HepG2 (cell line): ENCODE results near the gene ARRDC3. TPM values are rescaled to one million over a fixed set of nuclear protein-coding genes. Genes with fewer than 3 reads are reported as not detected.
A peak's percentile ranks its signal among the peaks of the same experiment; 100 is the strongest.

ENCODE experiments used
- BRD4 ChIP-seq: sonication (generic); formaldehyde crosslinking; IDR thresholded peaks from 2 replicates; pipeline ENCODE4 v1.4.0; 2020; ENCODE audit warnings: missing genetic modification reagents
- CENPX ChIP-seq: sonication (generic); formaldehyde crosslinking; IDR thresholded peaks from 2 replicates; pipeline ENCODE4 v1.9.0; 2021; ENCODE audit warnings: mild to moderate bottlenecking, missing genetic modification reagents, moderate library complexity
- ERF ChIP-seq: IDR thresholded peaks from 2 replicates; pipeline ENCODE4 v1.6.1; 2018; ENCODE audit warnings: missing biosample characterization, missing genetic modification reagents
- JUND ChIP-seq: sonication (generic); formaldehyde crosslinking; IDR thresholded peaks from 2 replicates; pipeline ENCODE4 v1.8.0; 2022; ENCODE audit warnings: mild to moderate bottlenecking, missing genetic modification reagents
- KDM2A ChIP-seq: sonication (generic); formaldehyde crosslinking; IDR thresholded peaks from 2 replicates; pipeline ENCODE4 v1.4.0; 2020; ENCODE audit warnings: low read depth, missing genetic modification reagents, borderline replicate concordance
- KDM5A ChIP-seq: fragments of 200-600 bp; sonication (generic); IDR thresholded peaks from 2 replicates; pipeline ENCODE4 v1.7.0; 2018; ENCODE audit warnings: antibody characterized with exemption, mild to moderate bottlenecking, low read length, borderline replicate concordance
- NFIB ChIP-seq: sonication (generic); formaldehyde crosslinking; IDR thresholded peaks from 2 replicates; pipeline ENCODE4 v1.9.0; 2021; ENCODE audit warnings: missing genetic modification reagents, mild to moderate bottlenecking, borderline replicate concordance
- SKI ChIP-seq: fragments of 450-650 bp; IDR thresholded peaks from one replicate; pipeline ENCODE4 v1.6.1; 2018; ENCODE audit warnings: mild to moderate bottlenecking; ENCODE audit not compliant: partially characterized antibody
- ZFP62 ChIP-seq: sonication (generic); formaldehyde crosslinking; IDR thresholded peaks from 2 replicates; pipeline ENCODE4 v1.4.0; 2020; ENCODE audit warnings: missing genetic modification reagents
- ZNF143 ChIP-seq: sonication (generic); formaldehyde crosslinking; IDR thresholded peaks from 2 replicates; pipeline ENCODE4 v1.4.0; 2020; ENCODE audit warnings: missing genetic modification reagents
- ZNF160 ChIP-seq: sonication (generic); formaldehyde crosslinking; IDR thresholded peaks from 2 replicates; pipeline ENCODE4 v1.8.0; 2022; ENCODE audit warnings: mild to moderate bottlenecking, inconsistent platforms, missing genetic modification reagents
- ZNF225 ChIP-seq: sonication (generic); formaldehyde crosslinking; IDR thresholded peaks from 2 replicates; pipeline ENCODE4 v1.4.0; 2020; ENCODE audit warnings: mild to moderate bottlenecking, missing genetic modification reagents
- ZNF30 ChIP-seq: sonication (generic); formaldehyde crosslinking; IDR thresholded peaks from 2 replicates; pipeline ENCODE4 v1.5.0; 2020; ENCODE audit warnings: mild to moderate bottlenecking, missing genetic modification reagents
- ZNF605 ChIP-seq: sonication (generic); formaldehyde crosslinking; IDR thresholded peaks from 2 replicates; pipeline ENCODE4 v1.8.0; 2022; ENCODE audit warnings: mild to moderate bottlenecking, missing genetic modification reagents
- ZNF7 ChIP-seq: IDR thresholded peaks from 2 replicates; pipeline ENCODE4 v1.6.1; 2016; ENCODE audit warnings: missing biosample characterization, missing genetic modification reagents
- polyA plus RNA-seq, 8 experiments: library from polyadenylated mRNA; depleted of rRNA in 3 of 8; stranded (reverse) in 7 of 8; unstranded in 1 of 8; fragments of >200 nt; fragmentation: Illumina TruSeq in 4 of 8; extraction: Trizol in 4 of 8; gene quantifications; 2 replicates each; pipeline versions ENCODE4 v1.2.1 to v1.2.3, GENCODE V29; 2011 to 2016; ENCODE audit warnings: low read depth in 4 of 8, missing spikeins in 1 of 8, mixed read lengths in 1 of 8; ENCODE audit not compliant: insufficient read depth in 1 of 8
- total RNA-seq, 5 experiments: library from RNA; depleted of rRNA; stranded (reverse); fragments of >200 nt; fragmentation: Illumina TruSeq; extraction: Trizol; gene quantifications; 2 replicates each; pipeline ENCODE4 v1.2.3, GENCODE V29; 2016; ENCODE audit warnings: low read depth in 1 of 5
- TF ChIP-seq, protein P1 (sequence below): IDR thresholded peaks from 2 replicates; pipeline ENCODE4 v1.6.1; 2016; ENCODE audit warnings: control low read depth
- TF ChIP-seq, protein P2 (sequence below): sonication (generic); formaldehyde crosslinking; IDR thresholded peaks from 2 replicates; pipeline ENCODE4 v1.5.1; 2020; ENCODE audit warnings: mild to moderate bottlenecking, missing genetic modification reagents, borderline replicate concordance
- TF ChIP-seq, protein P3 (sequence below): sonication (generic); formaldehyde crosslinking; IDR thresholded peaks from 2 replicates; pipeline ENCODE4 v1.8.1; 2022; ENCODE audit warnings: mild to moderate bottlenecking, missing genetic modification reagents

Gene ARRDC3
- total and polyA plus RNA-seq, 2 of the 13 experiments (the other 11 are each of a cell fraction or from before 2014, with no cell fraction given) = 3.4 to 24.4 TPM

DNA sequence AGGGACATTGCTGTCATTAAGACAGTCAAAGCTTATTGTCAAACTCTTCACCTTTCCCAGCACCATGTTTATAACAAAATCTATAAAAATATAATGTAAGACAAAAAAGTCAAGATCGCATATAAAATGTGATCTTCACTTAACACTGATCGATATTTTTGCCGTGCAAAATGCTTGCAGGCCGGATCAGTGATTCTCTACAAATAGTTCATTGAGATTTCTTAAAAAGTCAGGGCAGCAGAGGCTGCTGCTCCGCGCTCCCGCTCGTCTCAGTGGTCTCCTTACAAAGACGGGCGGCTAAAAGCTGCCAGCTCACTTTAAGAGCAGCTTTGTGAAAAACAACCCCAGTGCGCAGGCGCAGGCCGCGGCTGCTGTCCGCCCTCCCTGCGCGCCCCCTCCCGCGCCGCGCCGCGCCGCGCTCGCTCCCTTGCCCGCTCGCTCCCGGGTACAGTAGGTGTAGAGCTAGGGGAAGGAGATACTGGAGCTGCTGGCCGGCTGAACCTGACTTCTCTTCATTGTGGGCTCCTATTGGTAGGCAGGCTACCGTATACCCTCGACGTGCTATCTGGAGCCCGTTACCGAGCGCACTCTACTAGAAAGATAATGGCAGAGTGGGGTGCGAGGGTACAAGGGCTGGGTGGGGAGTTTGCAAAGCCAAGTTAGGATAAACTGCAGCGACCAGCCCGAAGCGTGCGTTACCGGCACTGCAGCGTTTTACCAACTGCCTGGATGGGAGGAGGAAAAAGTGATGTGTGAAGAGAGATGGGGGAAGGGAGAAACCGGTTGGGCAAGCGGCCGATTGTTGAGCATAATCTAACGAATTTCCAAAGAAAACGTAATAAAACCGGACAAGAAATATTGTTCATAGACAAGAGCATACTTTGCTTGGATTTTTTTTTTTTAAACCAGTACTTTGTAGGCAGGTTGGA is at the start of gene ARRDC3 (continued):
- TF ChIP-seq, protein P1, sequence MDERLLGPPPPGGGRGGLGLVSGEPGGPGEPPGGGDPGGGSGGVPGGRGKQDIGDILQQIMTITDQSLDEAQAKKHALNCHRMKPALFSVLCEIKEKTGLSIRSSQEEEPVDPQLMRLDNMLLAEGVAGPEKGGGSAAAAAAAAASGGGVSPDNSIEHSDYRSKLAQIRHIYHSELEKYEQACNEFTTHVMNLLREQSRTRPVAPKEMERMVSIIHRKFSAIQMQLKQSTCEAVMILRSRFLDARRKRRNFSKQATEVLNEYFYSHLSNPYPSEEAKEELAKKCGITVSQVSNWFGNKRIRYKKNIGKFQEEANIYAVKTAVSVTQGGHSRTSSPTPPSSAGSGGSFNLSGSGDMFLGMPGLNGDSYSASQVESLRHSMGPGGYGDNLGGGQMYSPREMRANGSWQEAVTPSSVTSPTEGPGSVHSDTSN (CRISPR knock-in tag) = no peak
- TF ChIP-seq ZNF143 (CRISPR knock-in tag) (no peak), SKI (no peak), ZNF605 (CRISPR knock-in tag) (no peak), JUND (CRISPR knock-in tag) (no peak), BRD4 (CRISPR knock-in tag) (no peak), ERF (no peak; the same call in 1 of the 2 replicates), ZFP62 (CRISPR knock-in tag) (no peak), NFIB (CRISPR knock-in tag) (no peak), CENPX (CRISPR knock-in tag) (no peak), ZNF225 (CRISPR knock-in tag) (no peak; the same call in 1 of the 2 replicates), ZNF7 (CRISPR knock-in tag) (no peak), KDM2A (CRISPR knock-in tag) (peak; percentile 72), ZNF160 (CRISPR knock-in tag) (no peak), ZNF30 (CRISPR knock-in tag) (no peak), KDM5A (peak; percentile 69; the same call in 1 of the 2 replicates)
- TF ChIP-seq, protein P2, sequence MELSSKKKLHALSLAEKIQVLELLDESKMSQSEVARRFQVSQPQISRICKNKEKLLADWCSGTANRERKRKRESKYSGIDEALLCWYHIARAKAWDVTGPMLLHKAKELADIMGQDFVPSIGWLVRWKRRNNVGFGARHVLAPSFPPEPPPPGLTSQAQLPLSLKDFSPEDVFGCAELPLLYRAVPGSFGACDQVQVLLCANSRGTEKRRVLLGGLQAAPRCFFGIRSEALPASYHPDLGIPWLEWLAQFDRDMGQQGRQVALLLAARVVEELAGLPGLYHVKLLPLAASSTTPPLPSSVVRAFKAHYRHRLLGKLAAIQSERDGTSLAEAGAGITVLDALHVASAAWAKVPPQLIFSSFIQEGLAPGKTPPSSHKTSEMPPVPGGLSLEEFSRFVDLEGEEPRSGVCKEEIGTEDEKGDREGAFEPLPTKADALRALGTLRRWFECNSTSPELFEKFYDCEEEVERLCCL (CRISPR knock-in tag) = 0 out of 2 replicates have a peak, but pooled peaks have one; percentile 42
- TF ChIP-seq, protein P3, sequence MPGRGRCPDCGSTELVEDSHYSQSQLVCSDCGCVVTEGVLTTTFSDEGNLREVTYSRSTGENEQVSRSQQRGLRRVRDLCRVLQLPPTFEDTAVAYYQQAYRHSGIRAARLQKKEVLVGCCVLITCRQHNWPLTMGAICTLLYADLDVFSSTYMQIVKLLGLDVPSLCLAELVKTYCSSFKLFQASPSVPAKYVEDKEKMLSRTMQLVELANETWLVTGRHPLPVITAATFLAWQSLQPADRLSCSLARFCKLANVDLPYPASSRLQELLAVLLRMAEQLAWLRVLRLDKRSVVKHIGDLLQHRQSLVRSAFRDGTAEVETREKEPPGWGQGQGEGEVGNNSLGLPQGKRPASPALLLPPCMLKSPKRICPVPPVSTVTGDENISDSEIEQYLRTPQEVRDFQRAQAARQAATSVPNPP (CRISPR knock-in tag) = no peak
